Measurements from ENCODE around the gene ST6GAL1. TPM values are rescaled to one million over a fixed set of nuclear protein-coding genes. Genes with fewer than 3 reads are reported as not detected.

Gene ST6GAL1
- total RNA-seq, 1 experiment from 2014 or later, result 15.6 TPM

GRCh38 chr3:186990277-186990676, 60.0 kb downstream of the ST6GAL1 start:
- TF ChIP-seq, protein P1, sequence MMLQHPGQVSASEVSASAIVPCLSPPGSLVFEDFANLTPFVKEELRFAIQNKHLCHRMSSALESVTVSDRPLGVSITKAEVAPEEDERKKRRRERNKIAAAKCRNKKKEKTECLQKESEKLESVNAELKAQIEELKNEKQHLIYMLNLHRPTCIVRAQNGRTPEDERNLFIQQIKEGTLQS (IDR thresholded peaks at IDR 0.05), result no peak
- TF ChIP-seq EGR1 (IDR thresholded peaks at IDR 0.05; ENCODE audit: low read depth) (no peak), POLR2AphosphoS5 (IDR thresholded peaks at IDR 0.05; ENCODE audit: low read depth, low read length) (no peak), ELF1 (IDR thresholded peaks at IDR 0.05; ENCODE audit: borderline replicate concordance, low read depth) (no peak), YY1 (IDR thresholded peaks at IDR 0.05; ENCODE audit: extremely low read depth, insufficient replicate concordance, low read depth, low read length) (no peak), ZNF274 (IDR thresholded peaks at IDR 0.05; ENCODE audit: low read depth, low read length) (no peak), ZBTB33 (IDR thresholded peaks at IDR 0.05; ENCODE audit: extremely low read depth, insufficient replicate concordance, low read length) (no peak), SP1 (IDR thresholded peaks at IDR 0.05; ENCODE audit: low read depth) (no peak), EZH2phosphoT487 (IDR thresholded peaks at IDR 0.05; ENCODE audit: borderline replicate concordance) (no peak)
- TF ChIP-seq, protein P2, sequence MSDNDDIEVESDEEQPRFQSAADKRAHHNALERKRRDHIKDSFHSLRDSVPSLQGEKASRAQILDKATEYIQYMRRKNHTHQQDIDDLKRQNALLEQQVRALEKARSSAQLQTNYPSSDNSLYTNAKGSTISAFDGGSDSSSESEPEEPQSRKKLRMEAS (IDR thresholded peaks at IDR 0.05), result no peak
- Histone ChIP-seq H3K9me2 (ENCODE audit: insufficient read depth) (no peaks in the 10 kb centered on the region), H3K9me3 (ENCODE audit: control insufficient read depth in 1 of 2, insufficient read depth in 1 of 2, low read depth in 1 of 2, low read length in 2 of 2) (no peaks in the 10 kb centered on the region), H2AFZ (ENCODE audit: low read depth, low read length, poor library complexity, severe bottlenecking) (no peak overlapping the region), H3K36me3 (ENCODE audit: control insufficient read depth in 1 of 2, insufficient read depth in 2 of 2, low read length in 2 of 2) (no peaks in the 10 kb centered on the region), H3K4me3 (replicated peaks in 1 of 2; ENCODE audit: low read depth in 1 of 2, low read length in 2 of 2) (no peak overlapping the region), H3K27me3 (ENCODE audit: insufficient read depth, low read length) (no peaks in the 10 kb centered on the region), H3K9ac (ENCODE audit: low read length) (no peak overlapping the region), H3K4me2 (ENCODE audit: low read length) (peak overlapping the region; percentile 16), H3K4me1 (ENCODE audit: control insufficient read depth in 1 of 2, insufficient read depth in 2 of 2, low read length in 2 of 2) (peaks cover 17 to 31% of the 10 kb centered on the region in 2 experiments), H3K79me2 (ENCODE audit: insufficient read depth, low read length) (no peaks in the 10 kb centered on the region), H3K27ac (ENCODE audit: low read depth, low read length) (peak overlapping the region; percentile 53; the same call in 1 of the 2 replicates), H4K20me1 (ENCODE audit: insufficient read depth) (no peaks in the 10 kb centered on the region)
- ChIA-PET RAD21 (ENCODE audit: low non-redundant PET in 1 of 2, low total read pairs in 2 of 2, uncharacterized antibody in 2 of 2, unreplicated experiment in 2 of 2) (no interaction called here), POLR2A (no interaction called here), CTCF (no interaction called here)
- peak; percentile 7; the same call in 1 of the 2 replicates for ATAC-seq
- intact Hi-C loops (cut with micrococcal nuclease), result no loop called here
- no peak for DNase-seq (ENCODE audit: low read depth, low spot score)
- BruUV-seq (replicated peaks), result no TSS peak

Measured in HCT116 (cell line).